GM12878 (cell line): ENCODE measurements around the gene AARSD1. TPM values are rescaled to one million over a fixed set of nuclear protein-coding genes. Genes with fewer than 3 reads are reported as not detected.

ENCODE experiments used
- ATAC-seq: fragments of 200-7000 bp; cut with Tn5 transposase; 3 replicates; pipeline ENCODE4 v1.9.1; 2020; ENCODE audit warnings: mild to moderate bottlenecking, moderate library complexity
- BruUV-seq: library from RNA; stranded (reverse); fragments of 400-500 nt; replicated peaks from 2 replicates; lab custom pipeline; 2021; lab: Mats Ljungman, UMichigan
- CTCF ChIA-PET: fragments of 300-600 bp; sonication (Branson Sonifier 250); formaldehyde crosslinking; extraction: SDS; loops from one replicate; lab custom pipeline; 2021; ENCODE audit warnings: inconsistent platforms; lab: Yijun Ruan, JAX
- POLR2A ChIA-PET: fragments of 350-600 bp; formaldehyde crosslinking; extraction: SDS; loops from one replicate; lab custom pipeline; 2021; ENCODE audit warnings: inconsistent platforms; lab: Charles Lee
- RAD21 ChIA-PET: fragments of 300-600 bp; sonication (Branson Sonifier 250); formaldehyde crosslinking; loops from one replicate; lab custom pipeline; 2023; ENCODE audit warnings: antibody characterized with exemption; ENCODE audit not compliant: unreplicated experiment; lab: Charles Lee
- SMC1A ChIA-PET: fragments of 300-600 bp; sonication (Branson Sonifier 250); formaldehyde crosslinking; loops from one replicate; lab custom pipeline; 2023; ENCODE audit not compliant: unreplicated experiment, uncharacterized antibody; lab: Charles Lee
- DNase-seq: peaks from one replicate; pipeline ENCODE4 v3.0.0-alpha.2; 2011; ENCODE audit warnings: low read depth, low spot score
- FAIRE-seq: peaks from 3 replicates; lab custom pipeline; 2011; peaks lifted over from hg19 to GRCh38; lab: Jason Lieb, UNC
- H2AFZ ChIP-seq: 2 replicates; pipeline ENCODE4 v1.6.0; 2011; ENCODE audit warnings: low read depth, low read length, control low read depth; ENCODE audit not compliant: control insufficient read depth
- H3K27ac ChIP-seq: 2 replicates; pipeline ENCODE4 v1.5.1; 2011; ENCODE audit warnings: control low read depth; ENCODE audit not compliant: control insufficient read depth, insufficient read depth
- H3K27me3 ChIP-seq, 2 experiments: replicated peaks in 1 of 2; 2 replicates each; pipeline versions ENCODE4 v1.6.0 to v1.6.1; 2011; ENCODE audit warnings: low read length in 1 of 2; ENCODE audit not compliant: control insufficient read depth in 2 of 2, insufficient read depth in 2 of 2
- H3K36me3 ChIP-seq, 2 experiments: 2 replicates each; pipeline ENCODE4 v1.5.1; 2011; ENCODE audit warnings: low read length in 1 of 2; ENCODE audit not compliant: control insufficient read depth in 2 of 2, insufficient read depth in 2 of 2
- H3K4me1 ChIP-seq: 2 replicates; pipeline ENCODE4 v1.6.1; 2011; ENCODE audit warnings: mild to moderate bottlenecking, low read length, moderate library complexity, mixed read lengths; ENCODE audit not compliant: control insufficient read depth, insufficient read depth
- H3K4me2 ChIP-seq: 2 replicates; pipeline ENCODE4 v1.6.0; 2011; ENCODE audit warnings: control low read depth; ENCODE audit not compliant: control insufficient read depth, insufficient read depth
- H3K4me3 ChIP-seq: fragments of 200-600 bp; sonication (generic); 2 replicates; pipeline ENCODE4 v1.5.1; 2016
- H3K79me2 ChIP-seq: 2 replicates; pipeline ENCODE4 v1.6.0; 2011; ENCODE audit warnings: low read length; ENCODE audit not compliant: control insufficient read depth, insufficient read depth
- H3K9ac ChIP-seq: 2 replicates; pipeline ENCODE4 v1.8.0; 2011; ENCODE audit warnings: low read length, control low read depth, mixed read lengths; ENCODE audit not compliant: control insufficient read depth, insufficient read depth
- H3K9me3 ChIP-seq: replicated peaks from 3 replicates; pipeline ENCODE4 v1.5.1; 2011; ENCODE audit warnings: mild to moderate bottlenecking, low read length; ENCODE audit not compliant: control insufficient read depth, insufficient read depth
- H4K20me1 ChIP-seq: 2 replicates; pipeline ENCODE4 v1.6.0; 2011; ENCODE audit not compliant: control insufficient read depth, insufficient read depth
- ATF7 ChIP-seq: fragments of 450-650 bp; IDR thresholded peaks from 2 replicates; pipeline ENCODE4 v1.6.1; 2016; ENCODE audit warnings: low read depth, mild to moderate bottlenecking
- BCL11A ChIP-seq: IDR thresholded peaks from 2 replicates; pipeline ENCODE4 v1.6.1; 2011; ENCODE audit warnings: low read depth, low read length
- CREM ChIP-seq: IDR thresholded peaks from 2 replicates; pipeline ENCODE4 v1.6.1; 2014; ENCODE audit warnings: antibody characterized with exemption, low read depth
- EED ChIP-seq: sonication (generic); IDR thresholded peaks from 2 replicates; pipeline ENCODE4 v1.6.1; 2016; ENCODE audit warnings: antibody characterized with exemption, low read depth
- HCFC1 ChIP-seq: fragments of 150-350 bp; IDR thresholded peaks from 2 replicates; pipeline ENCODE4 v1.6.1; 2014; ENCODE audit warnings: low read length
- MTA3 ChIP-seq: IDR thresholded peaks from 2 replicates; pipeline ENCODE4 v1.6.1; 2012; ENCODE audit warnings: low read length, inconsistent platforms, borderline replicate concordance
- NBN ChIP-seq: fragments of 450-650 bp; IDR thresholded peaks from 2 replicates; pipeline ENCODE4 v1.6.1; 2016
- RCOR1 ChIP-seq: conservative IDR thresholded peaks from 2 replicates; pipeline ENCODE4 v1.6.1; 2012; ENCODE audit warnings: low read depth, low read length, improper control_type of control experiment
- RUNX3 ChIP-seq: IDR thresholded peaks from 2 replicates; pipeline ENCODE4 v1.6.1; 2012; ENCODE audit warnings: low read length, inconsistent platforms
- WRNIP1 ChIP-seq: IDR thresholded peaks from 2 replicates; pipeline ENCODE4 v1.6.1; 2011; ENCODE audit warnings: low read depth, low read length, improper control_type of control experiment, borderline replicate concordance
- ZNF24 ChIP-seq: fragments of 450-650 bp; IDR thresholded peaks from 2 replicates; pipeline ENCODE4 v1.6.1; 2017; ENCODE audit warnings: antibody characterized with exemption, mild to moderate bottlenecking
- ZNF384 ChIP-seq: IDR thresholded peaks from 2 replicates; pipeline ENCODE4 v1.6.1; 2012; ENCODE audit warnings: low read depth, mild to moderate bottlenecking, low read length, improper control_type of control experiment, borderline replicate concordance
- WGBS: methylation state at CpG from one replicate; pipeline ENCODE4 v1.1.6; 2016; ENCODE audit warnings: low lambda C conversion rate; ENCODE audit not compliant: insufficient replicate concordance, insufficient coverage; ENCODE audit errors: missing lambda C conversion rate; 5-methylcytosine and 5-hydroxymethylcytosine counted together
- in situ Hi-C: fragments of 300-500 bp; cut with MboI; formaldehyde crosslinking; loops from 9 replicates; pipeline ENCODE4 v1.14.3; 2018; ENCODE audit warnings: mixed read lengths
- intact Hi-C: fragments of 100-400 bp; cut with micrococcal nuclease; formaldehyde crosslinking; loops from one replicate; pipeline ENCODE4 v1.14.2; 2022; ENCODE audit not compliant: unreplicated experiment
- polyA plus RNA-seq, 11 experiments: library from polyadenylated mRNA; depleted of rRNA in 4 of 11; unstranded in 6 of 11; stranded (reverse) in 5 of 11; fragments of >200 nt; fragmentation: Nextera tagmentation in 4 of 11; fragmentation: Illumina TruSeq in 1 of 11; extraction: Ambion mirVana in 4 of 11; extraction: Trizol in 1 of 11; gene quantifications; 1 replicate in 1 of 11; 2 replicates in 10 of 11; pipeline versions ENCODE4 v1.2.1 to v1.2.3, GENCODE V29; 2011 to 2016; ENCODE audit warnings: inconsistent platforms in 2 of 11, missing spikeins in 2 of 11, low read depth in 1 of 11
- total RNA-seq, 4 experiments: library from RNA; depleted of rRNA in 3 of 4; stranded (reverse); fragments of >200 nt in 3 of 4; fragmentation: Illumina TruSeq in 1 of 4; extraction: Trizol in 1 of 4; gene quantifications; 2 replicates each; pipeline versions ENCODE4 v1.2.1 to v1.2.3, GENCODE V29; 2013 to 2021
- TF ChIP-seq, protein P1 (sequence below): fragments of 450-650 bp; IDR thresholded peaks from 2 replicates; pipeline ENCODE4 v1.6.1; 2018; ENCODE audit warnings: mild to moderate bottlenecking, low read depth, moderate library complexity; ENCODE audit not compliant: partially characterized antibody
- TF ChIP-seq, protein P2 (sequence below): IDR thresholded peaks from 2 replicates; pipeline ENCODE4 v1.6.1; 2012; ENCODE audit warnings: low read depth, low read length, improper control_type of control experiment
- TF ChIP-seq, protein P3 (sequence below): fragments of 450-650 bp; IDR thresholded peaks from 2 replicates; pipeline ENCODE4 v1.6.1; 2018; ENCODE audit warnings: borderline replicate concordance, mild to moderate bottlenecking; ENCODE audit not compliant: partially characterized antibody
- TF ChIP-seq, protein P4 (sequence below): IDR thresholded peaks from 2 replicates; pipeline ENCODE4 v1.6.1; 2012; ENCODE audit warnings: low read length, inconsistent platforms
- TF ChIP-seq, protein P5 (sequence below): fragments of 450-650 bp; conservative IDR thresholded peaks from 2 replicates; pipeline ENCODE4 v1.6.1; 2017; ENCODE audit warnings: mild to moderate bottlenecking, moderate library complexity

The AARSD1 gene
- total and polyA plus RNA-seq, 10 of the 15 experiments (the other 5 are each of a cell fraction or from before 2014, with no cell fraction given), result 32.2 to 86.2 (median 52.8) TPM

DNA sequence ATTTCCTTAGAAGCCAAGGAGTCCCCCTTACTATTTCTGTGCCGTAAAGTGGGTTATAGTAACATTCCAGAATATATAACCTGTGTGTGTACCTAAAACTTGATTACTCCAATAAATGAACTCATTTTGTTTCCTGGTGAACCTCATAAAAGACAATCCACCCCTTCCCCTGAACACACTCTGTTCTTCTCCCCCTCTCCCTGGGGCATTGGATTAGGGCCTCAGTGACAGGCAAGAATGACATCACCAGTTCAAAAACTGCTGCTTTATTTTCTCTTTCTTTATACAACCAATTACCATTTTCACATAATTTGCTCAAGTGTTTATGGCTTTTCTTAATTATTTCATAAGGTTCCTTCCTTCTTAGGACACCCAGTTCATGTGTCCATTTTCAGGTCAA is 17.4 kb downstream of the AARSD1 start:
- 100% methylated on average over 1 of the region's 1 CpG for WGBS
- ATAC-seq (no peak), DNase-seq (no peak), FAIRE-seq (no peak)
- Histone ChIP-seq H3K36me3 (peaks cover 0 to 12% of the 10 kb centered on the region in 2 experiments; a peak in 3 of 4 replicates), H4K20me1 (no peaks in the 10 kb centered on the region; the same call in 1 of the 2 replicates), H3K9ac (no peak overlapping the region), H3K4me1 (no peaks in the 10 kb centered on the region), H3K79me2 (no peaks in the 10 kb centered on the region), H3K9me3 (no peaks in the 10 kb centered on the region), H3K27ac (no peak overlapping the region), H3K27me3 (no peaks in the 10 kb centered on the region), H3K4me3 (no peak overlapping the region), H3K4me2 (no peak overlapping the region), H2AFZ (no peak overlapping the region)
- ChIA-PET SMC1A (no interaction called here), RAD21 (no interaction called here), POLR2A (no interaction called here), CTCF (interaction anchor here (1.4 kb wide), 1 partner anchor 51 kb away, joined by 3 read pairs; the partner anchor contains the start of gene RPL27)
- in situ Hi-C loops (no loop called here), intact Hi-C loops (no loop called here)
- no TSS peak for BruUV-seq
- no peak for TF ChIP-seq MTA3
- TF ChIP-seq, protein P1, sequence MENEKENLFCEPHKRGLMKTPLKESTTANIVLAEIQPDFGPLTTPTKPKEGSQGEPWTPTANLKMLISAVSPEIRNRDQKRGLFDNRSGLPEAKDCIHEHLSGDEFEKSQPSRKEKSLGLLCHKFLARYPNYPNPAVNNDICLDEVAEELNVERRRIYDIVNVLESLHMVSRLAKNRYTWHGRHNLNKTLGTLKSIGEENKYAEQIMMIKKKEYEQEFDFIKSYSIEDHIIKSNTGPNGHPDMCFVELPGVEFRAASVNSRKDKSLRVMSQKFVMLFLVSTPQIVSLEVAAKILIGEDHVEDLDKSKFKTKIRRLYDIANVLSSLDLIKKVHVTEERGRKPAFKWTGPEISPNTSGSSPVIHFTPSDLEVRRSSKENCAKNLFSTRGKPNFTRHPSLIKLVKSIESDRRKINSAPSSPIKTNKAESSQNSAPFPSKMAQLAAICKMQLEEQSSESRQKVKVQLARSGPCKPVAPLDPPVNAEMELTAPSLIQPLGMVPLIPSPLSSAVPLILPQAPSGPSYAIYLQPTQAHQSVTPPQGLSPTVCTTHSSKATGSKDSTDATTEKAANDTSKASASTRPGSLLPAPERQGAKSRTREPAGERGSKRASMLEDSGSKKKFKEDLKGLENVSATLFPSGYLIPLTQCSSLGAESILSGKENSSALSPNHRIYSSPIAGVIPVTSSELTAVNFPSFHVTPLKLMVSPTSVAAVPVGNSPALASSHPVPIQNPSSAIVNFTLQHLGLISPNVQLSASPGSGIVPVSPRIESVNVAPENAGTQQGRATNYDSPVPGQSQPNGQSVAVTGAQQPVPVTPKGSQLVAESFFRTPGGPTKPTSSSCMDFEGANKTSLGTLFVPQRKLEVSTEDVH, result no peak
- no peak for TF ChIP-seq NBN
- TF ChIP-seq, protein P2, sequence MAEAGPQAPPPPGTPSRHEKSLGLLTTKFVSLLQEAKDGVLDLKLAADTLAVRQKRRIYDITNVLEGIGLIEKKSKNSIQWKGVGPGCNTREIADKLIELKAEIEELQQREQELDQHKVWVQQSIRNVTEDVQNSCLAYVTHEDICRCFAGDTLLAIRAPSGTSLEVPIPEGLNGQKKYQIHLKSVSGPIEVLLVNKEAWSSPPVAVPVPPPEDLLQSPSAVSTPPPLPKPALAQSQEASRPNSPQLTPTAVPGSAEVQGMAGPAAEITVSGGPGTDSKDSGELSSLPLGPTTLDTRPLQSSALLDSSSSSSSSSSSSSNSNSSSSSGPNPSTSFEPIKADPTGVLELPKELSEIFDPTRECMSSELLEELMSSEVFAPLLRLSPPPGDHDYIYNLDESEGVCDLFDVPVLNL, result no peak
- no peak for TF ChIP-seq ATF7
- TF ChIP-seq, protein P3, sequence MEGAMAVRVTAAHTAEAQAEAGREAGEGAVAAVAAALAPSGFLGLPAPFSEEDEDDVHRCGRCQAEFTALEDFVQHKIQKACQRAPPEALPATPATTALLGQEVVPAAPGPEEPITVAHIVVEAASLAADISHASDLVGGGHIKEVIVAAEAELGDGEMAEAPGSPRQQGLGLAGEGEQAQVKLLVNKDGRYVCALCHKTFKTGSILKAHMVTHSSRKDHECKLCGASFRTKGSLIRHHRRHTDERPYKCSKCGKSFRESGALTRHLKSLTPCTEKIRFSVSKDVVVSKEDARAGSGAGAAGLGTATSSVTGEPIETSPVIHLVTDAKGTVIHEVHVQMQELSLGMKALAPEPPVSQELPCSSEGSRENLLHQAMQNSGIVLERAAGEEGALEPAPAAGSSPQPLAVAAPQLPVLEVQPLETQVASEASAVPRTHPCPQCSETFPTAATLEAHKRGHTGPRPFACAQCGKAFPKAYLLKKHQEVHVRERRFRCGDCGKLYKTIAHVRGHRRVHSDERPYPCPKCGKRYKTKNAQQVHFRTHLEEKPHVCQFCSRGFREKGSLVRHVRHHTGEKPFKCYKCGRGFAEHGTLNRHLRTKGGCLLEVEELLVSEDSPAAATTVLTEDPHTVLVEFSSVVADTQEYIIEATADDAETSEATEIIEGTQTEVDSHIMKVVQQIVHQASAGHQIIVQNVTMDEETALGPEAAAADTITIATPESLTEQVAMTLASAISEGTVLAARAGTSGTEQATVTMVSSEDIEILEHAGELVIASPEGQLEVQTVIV, result no peak
- TF ChIP-seq CREM, result no peak
- TF ChIP-seq RUNX3, result no peak
- no peak for TF ChIP-seq HCFC1
- no peak for TF ChIP-seq RCOR1
- no peak for TF ChIP-seq EED
- no peak for TF ChIP-seq ZNF24
- TF ChIP-seq, protein P4, sequence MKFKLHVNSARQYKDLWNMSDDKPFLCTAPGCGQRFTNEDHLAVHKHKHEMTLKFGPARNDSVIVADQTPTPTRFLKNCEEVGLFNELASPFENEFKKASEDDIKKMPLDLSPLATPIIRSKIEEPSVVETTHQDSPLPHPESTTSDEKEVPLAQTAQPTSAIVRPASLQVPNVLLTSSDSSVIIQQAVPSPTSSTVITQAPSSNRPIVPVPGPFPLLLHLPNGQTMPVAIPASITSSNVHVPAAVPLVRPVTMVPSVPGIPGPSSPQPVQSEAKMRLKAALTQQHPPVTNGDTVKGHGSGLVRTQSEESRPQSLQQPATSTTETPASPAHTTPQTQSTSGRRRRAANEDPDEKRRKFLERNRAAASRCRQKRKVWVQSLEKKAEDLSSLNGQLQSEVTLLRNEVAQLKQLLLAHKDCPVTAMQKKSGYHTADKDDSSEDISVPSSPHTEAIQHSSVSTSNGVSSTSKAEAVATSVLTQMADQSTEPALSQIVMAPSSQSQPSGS, result no peak
- TF ChIP-seq ZNF384, result no peak
- TF ChIP-seq, protein P5, sequence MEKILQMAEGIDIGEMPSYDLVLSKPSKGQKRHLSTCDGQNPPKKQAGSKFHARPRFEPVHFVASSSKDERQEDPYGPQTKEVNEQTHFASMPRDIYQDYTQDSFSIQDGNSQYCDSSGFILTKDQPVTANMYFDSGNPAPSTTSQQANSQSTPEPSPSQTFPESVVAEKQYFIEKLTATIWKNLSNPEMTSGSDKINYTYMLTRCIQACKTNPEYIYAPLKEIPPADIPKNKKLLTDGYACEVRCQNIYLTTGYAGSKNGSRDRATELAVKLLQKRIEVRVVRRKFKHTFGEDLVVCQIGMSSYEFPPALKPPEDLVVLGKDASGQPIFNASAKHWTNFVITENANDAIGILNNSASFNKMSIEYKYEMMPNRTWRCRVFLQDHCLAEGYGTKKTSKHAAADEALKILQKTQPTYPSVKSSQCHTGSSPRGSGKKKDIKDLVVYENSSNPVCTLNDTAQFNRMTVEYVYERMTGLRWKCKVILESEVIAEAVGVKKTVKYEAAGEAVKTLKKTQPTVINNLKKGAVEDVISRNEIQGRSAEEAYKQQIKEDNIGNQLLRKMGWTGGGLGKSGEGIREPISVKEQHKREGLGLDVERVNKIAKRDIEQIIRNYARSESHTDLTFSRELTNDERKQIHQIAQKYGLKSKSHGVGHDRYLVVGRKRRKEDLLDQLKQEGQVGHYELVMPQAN, result no peak
- no peak for TF ChIP-seq WRNIP1
- TF ChIP-seq BCL11A, result no peak
